ENCODE measurements around the gene B3GAT2. TPM values are rescaled to one million over a fixed set of nuclear protein-coding genes. Genes with fewer than 3 reads are reported as not detected.

The B3GAT2 gene
- total and polyA plus RNA-seq, 9 donors: 0.04 to 0.15 (median 0.05) TPM; not detected in 6

- TF ChIP-seq POLR2A (IDR thresholded peaks at IDR 0.05) (no peak), EP300 (IDR thresholded peaks at IDR 0.05) (no peak)
- no peaks in the 10 kb centered on the region for H3K9me3 ChIP-seq
Observed at GRCh38 chr6:70839286-70840266, 117.3 kb downstream of the B3GAT2 start.

GRCh38 chr6:70838907-70839285, 118.0 kb downstream of the B3GAT2 start:
- Histone ChIP-seq H3K4me1 (ENCODE audit: insufficient read depth) (peaks cover 2% of the 10 kb centered on the region), H3K36me3 (no peaks in the 10 kb centered on the region), H3K4me3 (no peak overlapping the region), H3K27me3 (no peaks in the 10 kb centered on the region), H3K27ac (no peak overlapping the region), H3K9me3 (no peaks in the 10 kb centered on the region)
- 11 to 25% (median 18%) methylated on average over 2 of the region's 2 CpGs for WGBS, 3 donors
- DNase-seq: no peak
- no peak for TF ChIP-seq POLR2A (IDR thresholded peaks at IDR 0.05)
- intact Hi-C loops (cut with DNase I): no loop called here

More at GRCh38 chr6:70839286-70840266, 117.3 kb downstream of the B3GAT2 start:
- H3K27me3 ChIP-seq: no peaks in the 10 kb centered on the region
- 72 to 75% (median 75%) methylated on average over 7 of the region's 7 CpGs for WGBS, 3 donors
- no peak overlapping the region for H3K4me3 ChIP-seq
- peaks cover 2% of the 10 kb centered on the region for H3K4me1 ChIP-seq (ENCODE audit: insufficient read depth)
- intact Hi-C loops (cut with DNase I): no loop called here
- H3K27ac ChIP-seq: no peak overlapping the region
- no peaks in the 10 kb centered on the region for H3K36me3 ChIP-seq
- DNase-seq: no peak

- H3K4me1 ChIP-seq (ENCODE audit: insufficient read depth): no peaks in the 10 kb centered on the region
- H3K4me3 ChIP-seq: no peak overlapping the region
- H3K27me3 ChIP-seq: no peaks in the 10 kb centered on the region
- H3K27ac ChIP-seq: no peak overlapping the region
- TF ChIP-seq POLR2A (IDR thresholded peaks at IDR 0.05): no peak
- TF ChIP-seq EP300 (IDR thresholded peaks at IDR 0.05): no peak
- no peak for TF ChIP-seq CTCF (IDR thresholded peaks at IDR 0.05)
- WGBS, 3 donors: 16 to 27% (median 19%) methylated on average over 2 of the region's 2 CpGs
- no peaks in the 10 kb centered on the region for H3K36me3 ChIP-seq
- intact Hi-C loops (cut with DNase I): no loop called here
- DNase-seq: no peak
- H3K9me3 ChIP-seq: no peaks in the 10 kb centered on the region
Observed at GRCh38 chr6:70834520-70834919, 122.3 kb downstream of the B3GAT2 start.

- 98 to 100% (median 99%) methylated on average over 3 of the region's 3 CpGs for WGBS, 3 donors
Observed at GRCh38 chr6:70831427-70831826, 125.4 kb downstream of the B3GAT2 start.

GRCh38 chr6:70823651-70824050, 133.2 kb downstream of the B3GAT2 start:
- 93 to 98% (median 94%) methylated on average over 1 of the region's 1 CpG for WGBS, 3 donors
- DNase-seq: no peak
- no peak for TF ChIP-seq POLR2A (IDR thresholded peaks at IDR 0.05)
- no peak for TF ChIP-seq EP300 (IDR thresholded peaks at IDR 0.05)
- TF ChIP-seq CTCF (IDR thresholded peaks at IDR 0.05): no peak

More at GRCh38 chr6:70831427-70831826, 125.4 kb downstream of the B3GAT2 start:
- intact Hi-C loops (cut with DNase I): no loop called here
- H3K27ac ChIP-seq: no peak overlapping the region
- no peaks in the 10 kb centered on the region for H3K36me3 ChIP-seq
- no peaks in the 10 kb centered on the region for H3K4me1 ChIP-seq (ENCODE audit: insufficient read depth)
- H3K4me3 ChIP-seq: no peak overlapping the region
- no peaks in the 10 kb centered on the region for H3K9me3 ChIP-seq
- no peak for DNase-seq
- no peaks in the 10 kb centered on the region for H3K27me3 ChIP-seq
- TF ChIP-seq CTCF (IDR thresholded peaks at IDR 0.05) (no peak), EP300 (IDR thresholded peaks at IDR 0.05) (no peak), POLR2A (IDR thresholded peaks at IDR 0.05) (no peak)

More at GRCh38 chr6:70823651-70824050, 133.2 kb downstream of the B3GAT2 start:
- Histone ChIP-seq H3K9me3 (no peaks in the 10 kb centered on the region), H3K4me1 (ENCODE audit: insufficient read depth) (no peaks in the 10 kb centered on the region), H3K36me3 (no peaks in the 10 kb centered on the region), H3K4me3 (no peak overlapping the region), H3K27me3 (no peaks in the 10 kb centered on the region), H3K27ac (no peak overlapping the region)
- intact Hi-C loops (cut with DNase I): no loop called here
